H9 (cell line): ENCODE measurements around the gene ITGA11. TPM values are rescaled to one million over a fixed set of nuclear protein-coding genes. Genes with fewer than 3 reads are reported as not detected.

ENCODE experiments used
- DNase-seq: peaks from one replicate; pipeline ENCODE4 v3.0.0-alpha.2; 2017
- H2AFZ ChIP-seq: one replicate; pipeline ENCODE4 v1.6.1; 2013; ENCODE audit warnings: mild to moderate bottlenecking, low read length, control low read depth, moderate library complexity
- H2AK5ac ChIP-seq: 2 replicates; pipeline ENCODE4 v1.6.1; 2013; ENCODE audit warnings: low read length, control low read depth, mixed read lengths; ENCODE audit not compliant: insufficient read length
- H2BK120ac ChIP-seq: one replicate; pipeline ENCODE4 v1.6.1; 2013; ENCODE audit warnings: low read depth, mild to moderate bottlenecking, low read length, control low read depth, inconsistent platforms; ENCODE audit not compliant: poor library complexity, severe bottlenecking
- H2BK12ac ChIP-seq: 2 replicates; pipeline ENCODE4 v1.6.1; 2013; ENCODE audit warnings: low read length, control low read depth, mixed read lengths, low read depth; ENCODE audit not compliant: insufficient read length
- H2BK15ac ChIP-seq: 2 replicates; pipeline ENCODE4 v1.6.1; 2013; ENCODE audit warnings: low read depth, low read length, control low read depth
- H2BK20ac ChIP-seq: one replicate; pipeline ENCODE4 v1.6.1; 2013; ENCODE audit warnings: low read depth, mild to moderate bottlenecking, low read length, control low read depth, inconsistent platforms; ENCODE audit not compliant: poor library complexity, severe bottlenecking
- H2BK5ac ChIP-seq: 2 replicates; pipeline ENCODE4 v1.6.1; 2013; ENCODE audit warnings: low read length, control low read depth, mixed read lengths; ENCODE audit not compliant: insufficient read length
- H3K14ac ChIP-seq: 2 replicates; pipeline ENCODE4 v1.6.1; 2013; ENCODE audit warnings: low read length, control low read depth; ENCODE audit not compliant: insufficient read depth
- H3K18ac ChIP-seq: 2 replicates; pipeline ENCODE4 v1.6.1; 2013; ENCODE audit warnings: low read depth, mild to moderate bottlenecking, mixed read lengths, low read length, control low read depth; ENCODE audit not compliant: insufficient read length
- H3K23ac ChIP-seq: 2 replicates; pipeline ENCODE4 v1.6.1; 2013; ENCODE audit warnings: low read length, control low read depth, mixed read lengths, low read depth; ENCODE audit not compliant: insufficient read length
- H3K23me2 ChIP-seq: 2 replicates; pipeline ENCODE4 v1.6.1; 2013; ENCODE audit warnings: low read depth, mild to moderate bottlenecking, mixed read lengths, low read length, control low read depth; ENCODE audit not compliant: insufficient read length, poor library complexity, severe bottlenecking
- H3K27ac ChIP-seq: 2 replicates; pipeline ENCODE4 v1.5.1; 2013; ENCODE audit warnings: low read length, control low read depth, mixed read lengths, low read depth; ENCODE audit not compliant: insufficient read length
- H3K27me3 ChIP-seq: 2 replicates; pipeline ENCODE4 v1.6.1; 2013; ENCODE audit warnings: low read length, control low read depth, inconsistent platforms; ENCODE audit not compliant: insufficient read depth
- H3K4ac ChIP-seq: 2 replicates; pipeline ENCODE4 v1.6.1; 2013; ENCODE audit warnings: low read depth, mild to moderate bottlenecking, control low read depth, inconsistent platforms, low read length, moderate library complexity
- H3K4me1 ChIP-seq: 2 replicates; pipeline ENCODE4 v1.6.1; 2013; ENCODE audit warnings: low read length, control low read depth, inconsistent platforms; ENCODE audit not compliant: insufficient read depth
- H3K4me2 ChIP-seq: 2 replicates; pipeline ENCODE4 v1.6.1; 2013; ENCODE audit warnings: low read length, control low read depth, mixed read lengths; ENCODE audit not compliant: insufficient read length, insufficient read depth
- H3K56ac ChIP-seq: 2 replicates; pipeline ENCODE4 v1.6.1; 2013; ENCODE audit warnings: low read depth, mild to moderate bottlenecking, mixed read lengths, low read length, control low read depth; ENCODE audit not compliant: insufficient read length
- H3K79me1 ChIP-seq: 2 replicates; pipeline ENCODE4 v1.6.1; 2013; ENCODE audit warnings: low read depth, mild to moderate bottlenecking, moderate library complexity, low read length, control low read depth, inconsistent platforms; ENCODE audit not compliant: insufficient read depth, poor library complexity, severe bottlenecking
- H3K79me2 ChIP-seq: 2 replicates; pipeline ENCODE4 v1.6.1; 2013; ENCODE audit warnings: low read length, control low read depth, inconsistent platforms; ENCODE audit not compliant: insufficient read depth
- H3K9ac ChIP-seq: 2 replicates; pipeline ENCODE4 v1.6.1; 2013; ENCODE audit warnings: low read length, control low read depth, mixed read lengths; ENCODE audit not compliant: insufficient read length; ENCODE audit errors: extremely low read depth
- H3K9me3 ChIP-seq: one replicate; pipeline ENCODE4 v1.6.1; 2013; ENCODE audit warnings: low read depth, low read length, inconsistent platforms; ENCODE audit not compliant: control insufficient read depth
- H3T11ph ChIP-seq: one replicate; pipeline ENCODE4 v1.6.1; 2013; ENCODE audit warnings: mild to moderate bottlenecking, low read length, control low read depth, inconsistent platforms
- H4K20me1 ChIP-seq: one replicate; pipeline ENCODE4 v1.6.1; 2013; ENCODE audit not compliant: control insufficient read depth, insufficient read length, insufficient read depth
- H4K5ac ChIP-seq: 2 replicates; pipeline ENCODE4 v1.6.1; 2013; ENCODE audit warnings: low read depth, mild to moderate bottlenecking, mixed read lengths, low read length, control low read depth; ENCODE audit not compliant: insufficient read length
- H4K8ac ChIP-seq: replicated peaks from 2 replicates; pipeline ENCODE4 v1.6.1; 2013; ENCODE audit warnings: low read length, control low read depth, mixed read lengths, low read depth; ENCODE audit not compliant: insufficient read length
- H4K91ac ChIP-seq: 2 replicates; pipeline ENCODE4 v1.6.1; 2013; ENCODE audit warnings: low read depth, mild to moderate bottlenecking, moderate library complexity, mixed read lengths, low read length, control low read depth; ENCODE audit not compliant: insufficient read length
- H3K27ac Mint-ChIP-seq, 3 experiments: 2 replicates in 2 of 3; 3 replicates in 1 of 3; pipeline ENCODE4 v1.8.0; 2020 to 2021; ENCODE audit warnings: mixed read lengths in 3 of 3, mild to moderate bottlenecking in 1 of 3, moderate library complexity in 1 of 3
- H3K27me3 Mint-ChIP-seq: 2 replicates; pipeline ENCODE4 v1.8.0; 2021; ENCODE audit warnings: low read depth, mild to moderate bottlenecking, moderate library complexity, mixed read lengths
- H3K36me3 Mint-ChIP-seq, 3 experiments: 2 replicates in 2 of 3; 3 replicates in 1 of 3; pipeline ENCODE4 v1.8.0; 2020 to 2021; ENCODE audit warnings: low read depth in 3 of 3, mixed read lengths in 3 of 3; ENCODE audit not compliant: insufficient read depth in 1 of 3
- H3K4me1 Mint-ChIP-seq, 2 experiments: 2 replicates each; pipeline ENCODE4 v1.8.0; 2020; ENCODE audit warnings: mixed read lengths in 2 of 2
- H3K4me3 Mint-ChIP-seq, 2 experiments: 2 replicates in 1 of 2; 3 replicates in 1 of 2; pipeline ENCODE4 v1.8.0; 2020 to 2021; ENCODE audit warnings: mild to moderate bottlenecking in 2 of 2, mixed read lengths in 2 of 2, moderate library complexity in 1 of 2
- H3K9me3 Mint-ChIP-seq, 2 experiments: 2 replicates in 1 of 2; 3 replicates in 1 of 2; pipeline ENCODE4 v1.8.0; 2020; ENCODE audit warnings: mild to moderate bottlenecking in 2 of 2, mixed read lengths in 2 of 2, moderate library complexity in 1 of 2
- whole genome bisulfite sequencing: extraction: QIAGEN DNeasy Blood & Tissue Kit; methylation state at CpG from one replicate; pipeline ENCODE4 v1.1.7; 2013; ENCODE audit warnings: missing lambda C conversion rate, low lambda C conversion rate, mixed read lengths; ENCODE audit not compliant: insufficient read length; ENCODE audit errors: extremely low coverage; 5-methylcytosine and 5-hydroxymethylcytosine counted together
- long read RNA-seq: library from polyadenylated mRNA; unstranded; transcript quantifications from one replicate; pipeline ENCODE4 v2.0.0, GENCODE V29; 2020
- total RNA-seq: library from RNA; stranded (reverse); gene quantifications from 2 replicates; pipeline ENCODE4 v1.2.1, GENCODE V29; 2021
- TF ChIP-seq, protein P1 (sequence below): fragments of 200-600 bp; sonication (generic); conservative IDR thresholded peaks from 3 replicates; pipeline ENCODE4 v1.8.0; 2021; ENCODE audit warnings: antibody characterized with exemption, mild to moderate bottlenecking

ITGA11 gene
- total RNA-seq, result 0.07 TPM in 1 of 2 replicates, not detected in the other
- long read RNA-seq, result 0 reads

GRCh38 chr15:68431792-68432401, at the start of gene ITGA11:
ITGA11 (minus strand) TSS chr15:68432163; CDS start chr15:68432066, 97 bp downstream.
- H2BK15ac ChIP-seq, result no peak within 1 kb of the TSS
- H3K14ac ChIP-seq, result no peak within 1 kb of the TSS
- Mint-ChIP-seq H3K27ac (no peak within 1 kb of the TSS), H3K36me3 (no peaks in the 10 kb centered on the region), H3K4me3 (peak within 1 kb of the TSS; percentile 58 to 79), H3K9me3 (no peaks in the 10 kb centered on the region; a peak in 1 of 5 replicates), H3K4me1 (peaks cover 13 to 20% of the 10 kb centered on the region in 2 experiments), H3K27me3 (peaks cover 94% of the 10 kb centered on the region)
- no peak within 1 kb of the TSS for H4K8ac ChIP-seq
- H3K4me1 ChIP-seq, result no peaks in the 10 kb centered on the region
- H2AK5ac ChIP-seq, result no peak within 1 kb of the TSS
- no peak within 1 kb of the TSS for H2BK120ac ChIP-seq
- peak within 1 kb of the TSS; percentile 12 for H3K4me2 ChIP-seq
- H3K27ac ChIP-seq, result no peak within 1 kb of the TSS
- no peak within 1 kb of the TSS for H3K56ac ChIP-seq
- H3K23ac ChIP-seq, result no peak within 1 kb of the TSS
- H2BK5ac ChIP-seq, result no peak within 1 kb of the TSS
- H2BK20ac ChIP-seq, result no peak within 1 kb of the TSS
- H3K79me2 ChIP-seq, result no peaks in the 10 kb centered on the region
- no peak within 1 kb of the TSS for H3K9ac ChIP-seq
- H3K79me1 ChIP-seq, result no peaks in the 10 kb centered on the region
- WGBS, result no CpG with 5 or more reads among the region's 49 CpGs
- peak; percentile 83 for DNase-seq
- no peaks in the 10 kb centered on the region for H3K9me3 ChIP-seq
- no peak within 1 kb of the TSS for H3K4ac ChIP-seq
- TF ChIP-seq, protein P1, sequence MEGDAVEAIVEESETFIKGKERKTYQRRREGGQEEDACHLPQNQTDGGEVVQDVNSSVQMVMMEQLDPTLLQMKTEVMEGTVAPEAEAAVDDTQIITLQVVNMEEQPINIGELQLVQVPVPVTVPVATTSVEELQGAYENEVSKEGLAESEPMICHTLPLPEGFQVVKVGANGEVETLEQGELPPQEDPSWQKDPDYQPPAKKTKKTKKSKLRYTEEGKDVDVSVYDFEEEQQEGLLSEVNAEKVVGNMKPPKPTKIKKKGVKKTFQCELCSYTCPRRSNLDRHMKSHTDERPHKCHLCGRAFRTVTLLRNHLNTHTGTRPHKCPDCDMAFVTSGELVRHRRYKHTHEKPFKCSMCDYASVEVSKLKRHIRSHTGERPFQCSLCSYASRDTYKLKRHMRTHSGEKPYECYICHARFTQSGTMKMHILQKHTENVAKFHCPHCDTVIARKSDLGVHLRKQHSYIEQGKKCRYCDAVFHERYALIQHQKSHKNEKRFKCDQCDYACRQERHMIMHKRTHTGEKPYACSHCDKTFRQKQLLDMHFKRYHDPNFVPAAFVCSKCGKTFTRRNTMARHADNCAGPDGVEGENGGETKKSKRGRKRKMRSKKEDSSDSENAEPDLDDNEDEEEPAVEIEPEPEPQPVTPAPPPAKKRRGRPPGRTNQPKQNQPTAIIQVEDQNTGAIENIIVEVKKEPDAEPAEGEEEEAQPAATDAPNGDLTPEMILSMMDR, result no peak
- H2BK12ac ChIP-seq, result no peak within 1 kb of the TSS
- no peaks in the 10 kb centered on the region for H4K20me1 ChIP-seq
- H3T11ph ChIP-seq, result no peak within 1 kb of the TSS
- H4K91ac ChIP-seq, result no peak within 1 kb of the TSS
- peaks cover 34% of the 10 kb centered on the region; the same call in 1 of the 2 replicates for H3K27me3 ChIP-seq
- H3K23me2 ChIP-seq, result peaks cover 6% of the 10 kb centered on the region
- H3K18ac ChIP-seq, result no peak within 1 kb of the TSS
- no peak within 1 kb of the TSS for H4K5ac ChIP-seq
- H2AFZ ChIP-seq, result no peak within 1 kb of the TSS
